Stimulated activated CD4-positive, alpha-beta T cell treated with anti-CD3 and anti-CD28 coated beads, TNF-alpha, amount 100 ng/mL, for 24 hours (primary cell): ENCODE measurements around the gene SMIM3.
"Not testable (repeated sequence)": the region's sequence is repeated elsewhere in the genome, so short reads cannot be mapped to it uniquely, and the experiment has no call there.

Experiments
- DNase-seq, 3 experiments: peaks; one replicate each; pipeline ENCODE4 v3.0.0-alpha.2; 2020; ENCODE audit warnings: low read depth in 3 of 3

Gene SMIM3

GRCh38 chr5:150778517-150779396 lies at the start of gene SMIM3:
Gene SMIM3 (plus strand): TSS chr5:150778757. CDS start chr5:150795441, 16,684 bp downstream.
- DNase-seq = peak in 2 of 3 experiments; percentile 44 to 68

- no peak for DNase-seq
Measured at GRCh38 chr5:150729859-150730258, 48.7 kb upstream of the SMIM3 start.

DNA sequence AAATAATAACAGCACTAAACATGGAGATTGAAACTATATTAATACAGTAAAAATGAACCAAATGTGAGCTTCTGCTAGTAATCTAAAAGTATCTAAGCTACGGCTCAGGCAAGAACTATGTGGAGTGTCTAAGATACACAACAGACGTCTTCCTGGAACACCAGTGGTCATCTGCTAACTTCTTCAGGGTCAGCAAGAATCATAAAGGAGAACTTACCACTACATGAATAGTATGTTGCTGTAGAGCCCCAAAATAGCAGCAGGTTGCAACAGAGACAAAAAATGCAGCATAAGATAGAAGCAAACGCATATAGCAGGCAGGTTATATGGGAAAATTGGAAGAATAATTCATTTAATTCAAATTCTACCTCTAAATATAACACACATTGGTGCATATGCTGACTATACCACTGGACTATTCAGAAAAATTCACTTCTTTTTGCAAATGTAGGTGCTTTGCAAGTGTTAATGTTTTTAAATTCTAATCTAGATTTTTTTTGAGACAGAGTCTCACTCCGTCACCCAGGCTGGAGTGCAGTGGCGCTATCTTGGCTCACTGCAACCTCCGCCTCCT lies 46.8 kb upstream of the SMIM3 start:
- DNase-seq = no peak

- DNase-seq = peak in 1 of 3 experiments; percentile 11
Measured at GRCh38 chr5:150734579-150735384, 43.8 kb upstream of the SMIM3 start.

- DNase-seq = no peak
Measured at GRCh38 chr5:150738862-150739261, 39.7 kb upstream of the SMIM3 start.

DNA sequence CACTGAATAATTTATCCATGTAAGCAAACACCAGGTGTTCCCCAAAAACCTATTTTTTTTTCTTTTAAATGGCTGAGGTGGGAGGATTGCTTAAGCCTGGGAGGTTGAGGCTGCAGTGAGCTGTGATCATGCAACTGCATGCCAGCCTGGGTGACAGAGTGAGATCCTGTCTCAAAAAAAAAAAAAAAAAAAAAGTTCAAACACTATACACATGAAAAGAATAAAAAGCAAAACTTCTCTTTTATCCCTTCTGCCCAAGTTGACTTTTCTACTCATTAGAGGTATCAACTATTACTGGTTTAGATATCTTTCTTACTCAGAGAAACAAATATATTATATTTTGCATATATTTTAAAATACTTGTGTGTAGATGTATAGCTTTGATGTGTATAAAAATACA lies 37.6 kb upstream of the SMIM3 start:
- no peak for DNase-seq

DNA sequence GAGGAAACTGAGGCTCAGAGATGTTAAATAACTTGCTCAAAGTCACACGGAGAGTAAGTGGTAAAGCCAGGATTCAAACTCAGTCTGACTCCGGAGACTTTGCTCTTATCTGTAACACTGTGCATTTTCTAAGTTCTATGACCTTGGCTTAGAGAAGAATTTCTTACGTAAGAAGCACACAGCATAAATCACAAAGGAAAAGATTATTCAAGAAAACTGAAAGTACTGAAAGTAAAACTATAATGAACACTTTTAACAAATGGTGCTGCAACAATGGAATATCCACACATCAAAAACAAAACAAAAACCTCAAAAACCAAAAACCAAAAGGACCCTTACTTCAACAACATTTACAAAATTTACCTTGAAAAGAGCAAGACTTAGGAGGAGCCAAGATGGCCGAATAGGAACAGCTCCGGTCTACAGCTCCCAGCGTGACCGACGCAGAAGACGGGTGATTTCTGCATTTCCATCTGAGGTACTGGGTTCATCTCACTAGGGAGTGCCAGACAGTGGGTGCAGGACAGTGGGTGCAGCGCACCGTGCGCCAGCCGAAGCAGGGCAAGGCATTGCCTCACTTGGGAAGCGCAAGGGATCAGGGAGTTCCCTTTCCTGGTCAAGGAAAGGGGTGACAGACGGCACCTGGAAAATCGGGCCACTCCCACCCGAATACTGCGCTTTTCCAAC lies 36.0 kb upstream of the SMIM3 start:
- DNase-seq = not testable (repeated sequence)

GRCh38 chr5:150743142-150743488 lies 35.4 kb upstream of the SMIM3 start:
- DNase-seq = not testable (repeated sequence)

DNA sequence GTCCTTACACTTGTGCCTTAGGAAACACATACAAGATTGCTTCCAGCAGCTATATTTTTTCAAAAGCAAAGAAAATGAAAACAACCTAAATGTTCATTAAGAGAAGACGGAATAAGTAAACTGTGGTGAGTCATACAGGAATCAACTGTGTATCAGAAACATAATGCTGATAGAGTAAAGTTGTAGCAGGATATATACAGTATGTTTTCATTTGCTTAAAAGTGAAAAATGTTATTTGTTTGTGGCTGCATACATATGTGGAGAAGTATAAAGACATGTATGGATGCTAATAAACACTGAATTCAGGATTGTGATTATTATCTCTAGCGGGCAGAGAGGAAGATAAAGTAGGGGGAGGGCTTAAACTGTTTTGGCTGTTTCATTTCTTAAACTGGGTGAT lies 28.1 kb upstream of the SMIM3 start:
- DNase-seq = no peak

DNA sequence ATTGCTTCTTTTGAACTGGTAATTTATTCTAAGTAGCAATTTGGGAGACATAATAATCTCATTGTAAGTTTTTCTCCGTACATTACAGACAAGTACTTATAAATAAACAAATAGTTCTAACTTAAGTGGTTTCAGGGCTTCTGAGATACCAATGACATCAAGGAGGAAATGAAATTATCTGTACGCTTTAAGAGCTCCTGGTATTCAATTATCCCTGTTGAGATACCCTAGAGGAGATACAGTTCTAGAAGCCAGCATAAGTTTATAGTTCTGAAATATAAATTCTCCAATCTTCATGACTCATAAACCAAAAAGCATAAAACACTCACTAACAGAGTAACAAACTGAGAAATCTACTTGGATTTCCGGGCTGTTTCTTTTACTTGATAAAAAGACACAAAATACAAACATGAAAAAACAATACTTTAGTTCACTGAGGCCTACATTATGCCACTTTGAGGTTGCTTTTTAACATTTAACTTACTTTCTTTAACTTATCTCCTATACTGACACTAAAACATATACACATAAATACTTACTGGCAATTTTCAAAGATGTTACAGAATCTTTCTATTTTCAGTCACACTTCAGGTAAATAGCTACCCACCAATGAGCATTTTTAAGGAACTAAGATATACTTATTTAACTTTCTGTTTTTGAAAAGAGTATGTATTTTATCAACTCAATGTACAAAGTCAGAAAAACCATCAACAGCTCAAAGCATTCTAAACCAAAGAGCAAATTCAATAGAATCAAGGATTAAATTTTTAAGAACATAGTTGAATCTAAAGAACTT lies 27.3 kb upstream of the SMIM3 start:
- no peak for DNase-seq

GRCh38 chr5:150753463-150753862 lies 25.1 kb upstream of the SMIM3 start:
- no peak for DNase-seq

- DNase-seq = no peak
Measured at GRCh38 chr5:150753863-150754262, 24.7 kb upstream of the SMIM3 start.

DNA sequence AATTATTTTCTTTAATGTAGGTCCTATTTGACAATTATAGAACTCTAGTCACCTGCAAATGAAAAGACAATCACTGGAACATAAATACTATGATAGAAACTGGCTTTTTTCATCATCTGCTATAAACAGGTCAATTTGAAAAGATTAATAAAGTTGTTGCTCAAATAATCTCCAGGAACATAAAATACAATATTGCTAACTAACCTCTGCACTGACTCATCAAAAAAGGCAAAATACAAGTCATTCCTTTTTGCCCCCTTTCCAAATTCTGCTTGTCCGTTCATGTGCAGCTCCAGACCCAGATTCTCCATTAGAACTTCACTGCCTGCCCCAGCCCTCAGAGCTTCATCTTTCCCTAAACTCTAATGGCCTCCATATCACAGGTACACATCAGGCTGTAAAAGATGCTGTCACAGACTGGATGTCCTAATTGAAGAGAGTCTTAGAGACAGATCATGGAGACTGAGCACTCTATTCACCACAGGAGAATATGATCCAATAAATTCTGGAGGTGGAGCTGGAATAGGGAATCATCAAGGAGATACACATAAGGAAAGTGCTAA lies 21.4 kb upstream of the SMIM3 start:
- no peak for DNase-seq

GRCh38 chr5:150758203-150758530 lies 20.4 kb upstream of the SMIM3 start:
- no peak for DNase-seq

GRCh38 chr5:150758531-150759333 lies 19.8 kb upstream of the SMIM3 start, which contains the start of gene DCTN4:
Gene DCTN4 (minus strand): TSS chr5:150759017. CDS start chr5:150758993, 24 bp downstream.
- DNase-seq = peak; percentile 86 to 93 (median 90)

GRCh38 chr5:150759334-150759583 lies 19.3 kb upstream of the SMIM3 start:
- DNase-seq = no peak

- no peak for DNase-seq
Measured at GRCh38 chr5:150762211-150762610, 16.3 kb upstream of the SMIM3 start.

- DNase-seq = no peak
Measured at GRCh38 chr5:150763023-150763769, 15.4 kb upstream of the SMIM3 start.

GRCh38 chr5:150764530-150764929 lies 14.0 kb upstream of the SMIM3 start:
- DNase-seq = no peak
